BLaER1 treated with 17β-estradiol and CSF1 and Interleukin-3, amounts not matched to agents 10 nM and 100 nM (cell line): ENCODE measurements around the gene UNC13D.
A peak's percentile ranks its signal among the peaks of the same experiment; 100 is the strongest.

Experiments used
- H3K27ac ChIP-seq, 11 experiments: shearing (Covaris generic); formaldehyde crosslinking; 2 replicates each; pipeline ENCODE4 v1.8.1; 2022
- H3K27me3 ChIP-seq, 11 experiments: shearing (Covaris generic); formaldehyde crosslinking; 2 replicates each; pipeline ENCODE4 v1.8.1; 2022
- H3K36me3 ChIP-seq, 11 experiments: shearing (Covaris generic); formaldehyde crosslinking; 2 replicates each; pipeline ENCODE4 v1.8.1; 2022
- H3K4me1 ChIP-seq, 10 experiments: shearing (Covaris generic); formaldehyde crosslinking; 2 replicates each; pipeline ENCODE4 v1.8.1; 2022
- H3K4me2 ChIP-seq, 11 experiments: shearing (Covaris generic); formaldehyde crosslinking; 2 replicates each; pipeline ENCODE4 v1.8.1; 2022
- H3K4me3 ChIP-seq, 10 experiments: shearing (Covaris generic); formaldehyde crosslinking; 2 replicates each; pipeline ENCODE4 v1.8.1; 2022
- H3K9ac ChIP-seq, 11 experiments: shearing (Covaris generic); formaldehyde crosslinking; 2 replicates each; pipeline ENCODE4 v1.8.1; 2022
- H3K9me3 ChIP-seq, 11 experiments: shearing (Covaris generic); formaldehyde crosslinking; replicated peaks in 1 of 11; 2 replicates each; pipeline ENCODE4 v1.8.1; 2022
- H4K20me1 ChIP-seq, 11 experiments: shearing (Covaris generic); formaldehyde crosslinking; 2 replicates each; pipeline ENCODE4 v1.8.1; 2022
- Cebpa-rat ChIP-seq, 11 experiments: shearing (Covaris generic); IDR thresholded peaks; 2 replicates each; pipeline ENCODE4 v1.8.1; 2022

UNC13D gene

GRCh38 chr17:75848523-75849278 is 4.5 kb upstream of the UNC13D start:
- Histone ChIP-seq H3K4me1 (peaks cover 34 to 64% (median 55%) of the 10 kb centered on the region in 10 experiments), H4K20me1 (peaks cover 0 to 65% (median 0%) of the 10 kb centered on the region in 11 experiments; a peak in 8 of 22 replicates), H3K9ac (peak overlapping the region in 1 of 11 experiments; percentile 76; a peak in 2 of 22 replicates), H3K9me3 (no peaks in the 10 kb centered on the region), H3K36me3 (peaks cover 50 to 78% (median 59%) of the 10 kb centered on the region in 11 experiments), H3K27me3 (no peaks in the 10 kb centered on the region), H3K4me3 (no peak overlapping the region), H3K4me2 (peak overlapping the region in 2 of 11 experiments; percentile 18 to 27; a peak in 1 of 22 replicates), H3K27ac (peak overlapping the region in 5 of 11 experiments; percentile 4 to 28 (median 17); a peak in 7 of 22 replicates)
- TF ChIP-seq Cebpa-rat (IDR thresholded peaks at IDR 0.05): no peak

GRCh38 chr17:75847614-75848522 is 3.7 kb upstream of the UNC13D start:
- peaks cover 50 to 75% (median 60%) of the 10 kb centered on the region in 11 experiments for H3K36me3 ChIP-seq
- peak overlapping the region in 9 of 11 experiments; percentile 53 to 92 (median 90); a peak in 11 of 22 replicates for H3K9ac ChIP-seq
- no peaks in the 10 kb centered on the region for H3K9me3 ChIP-seq
- H3K4me3 ChIP-seq: no peak overlapping the region
- no peak for TF ChIP-seq Cebpa-rat (IDR thresholded peaks at IDR 0.05)
- peaks cover 0 to 57% (median 0%) of the 10 kb centered on the region in 11 experiments; a peak in 5 of 22 replicates for H4K20me1 ChIP-seq
- H3K4me1 ChIP-seq: peaks cover 28 to 61% (median 54%) of the 10 kb centered on the region in 10 experiments
- H3K4me2 ChIP-seq: peak overlapping the region in 5 of 11 experiments; percentile 96 to 99 (median 97); a peak in 9 of 22 replicates
- no peaks in the 10 kb centered on the region for H3K27me3 ChIP-seq
- H3K27ac ChIP-seq: peak overlapping the region in 7 of 11 experiments; percentile 85 to 95 (median 94); a peak in 9 of 22 replicates

GRCh38 chr17:75846692-75847613 is 2.7 kb upstream of the UNC13D start:
- peak overlapping the region; percentile 88 to 99 (median 97) for H3K4me2 ChIP-seq
- peak overlapping the region; percentile 69 to 95 (median 94); a peak in 20 of 22 replicates for H3K27ac ChIP-seq
- peak overlapping the region; percentile 53 to 94 (median 90); a peak in 20 of 22 replicates for H3K9ac ChIP-seq
- H3K27me3 ChIP-seq: no peaks in the 10 kb centered on the region
- H3K36me3 ChIP-seq: peaks cover 56 to 75% (median 63%) of the 10 kb centered on the region in 11 experiments
- peaks cover 0 to 49% (median 0%) of the 10 kb centered on the region in 11 experiments; a peak in 7 of 22 replicates for H4K20me1 ChIP-seq
- TF ChIP-seq Cebpa-rat (IDR thresholded peaks at IDR 0.05): no peak
- no peaks in the 10 kb centered on the region for H3K9me3 ChIP-seq
- no peak overlapping the region for H3K4me3 ChIP-seq
- H3K4me1 ChIP-seq: peaks cover 36 to 67% (median 62%) of the 10 kb centered on the region in 10 experiments

GRCh38 chr17:75845933-75846691 is 1.9 kb upstream of the UNC13D start:
- peak overlapping the region; percentile 69 to 95 (median 94) for H3K27ac ChIP-seq
- peaks cover 0 to 40% (median 0%) of the 10 kb centered on the region in 11 experiments; a peak in 7 of 22 replicates for H4K20me1 ChIP-seq
- H3K4me3 ChIP-seq: peak overlapping the region in 6 of 10 experiments; percentile 17 to 69 (median 30); a peak in 8 of 20 replicates
- peak overlapping the region; percentile 76 to 94 (median 90) for H3K9ac ChIP-seq
- H3K36me3 ChIP-seq: peaks cover 49 to 69% (median 57%) of the 10 kb centered on the region in 11 experiments
- no peak for TF ChIP-seq Cebpa-rat (IDR thresholded peaks at IDR 0.05)
- H3K4me1 ChIP-seq: peaks cover 36 to 68% (median 65%) of the 10 kb centered on the region in 10 experiments
- no peaks in the 10 kb centered on the region for H3K9me3 ChIP-seq
- H3K4me2 ChIP-seq: peak overlapping the region; percentile 88 to 99 (median 97)
- no peaks in the 10 kb centered on the region for H3K27me3 ChIP-seq

- H3K4me3 ChIP-seq: peak overlapping the region in 9 of 10 experiments; percentile 42 to 80 (median 72); a peak in 15 of 20 replicates
- no peaks in the 10 kb centered on the region for H3K27me3 ChIP-seq
- H3K27ac ChIP-seq: peak overlapping the region; percentile 85 to 95 (median 94)
- peak overlapping the region; percentile 76 to 94 (median 90) for H3K9ac ChIP-seq
- peaks cover 36 to 75% (median 66%) of the 10 kb centered on the region in 10 experiments for H3K4me1 ChIP-seq
- H3K9me3 ChIP-seq: no peaks in the 10 kb centered on the region
- no peak for TF ChIP-seq Cebpa-rat (IDR thresholded peaks at IDR 0.05)
- peak overlapping the region; percentile 88 to 99 (median 97) for H3K4me2 ChIP-seq
- peaks cover 0 to 32% (median 0%) of the 10 kb centered on the region in 11 experiments; a peak in 8 of 22 replicates for H4K20me1 ChIP-seq
- H3K36me3 ChIP-seq: peaks cover 46 to 69% (median 57%) of the 10 kb centered on the region in 11 experiments
These were observed 981 bp upstream of the UNC13D start for GRCh38 chr17:75845058-75845711.

- H3K4me3 ChIP-seq: peak overlapping the region; percentile 68 to 80 (median 72)
- H4K20me1 ChIP-seq: peaks cover 0 to 29% (median 0%) of the 10 kb centered on the region in 11 experiments; a peak in 8 of 22 replicates
- H3K36me3 ChIP-seq: peaks cover 47 to 69% (median 57%) of the 10 kb centered on the region in 11 experiments
- H3K4me1 ChIP-seq: peaks cover 36 to 81% (median 71%) of the 10 kb centered on the region in 10 experiments
- H3K4me2 ChIP-seq: peak overlapping the region; percentile 88 to 99 (median 97)
- no peaks in the 10 kb centered on the region for H3K9me3 ChIP-seq
- H3K27ac ChIP-seq: peak overlapping the region; percentile 85 to 95 (median 94)
- no peaks in the 10 kb centered on the region for H3K27me3 ChIP-seq
- H3K9ac ChIP-seq: peak overlapping the region; percentile 87 to 95 (median 91)
- 0 out of 22 replicates have a peak, but pooled peaks of 1 of the 11 experiments have one; percentile 2 for TF ChIP-seq Cebpa-rat (IDR thresholded peaks at IDR 0.05)
These were observed 390 bp upstream of the UNC13D start for GRCh38 chr17:75844530-75845057.
